ENCODE results near the gene HOXA6.

The HOXA6 gene

GRCh38 chr7:27132978-27133377 lies 14.6 kb downstream of the HOXA6 start:
- H3K36me3 ChIP-seq (ENCODE audit: control insufficient read depth in 1 of 2, insufficient read depth in 2 of 2, low read length in 2 of 2) = no peaks in the 10 kb centered on the region
- H3K27ac ChIP-seq (ENCODE audit: low read length) = peak overlapping the region; percentile 61
- peaks cover 29 to 45% of the 10 kb centered on the region in 2 donors for H3K4me1 ChIP-seq (ENCODE audit: control insufficient read depth in 1 of 2, insufficient read depth in 2 of 2, low read length in 2 of 2)
- no peaks in the 10 kb centered on the region for H3K9me3 ChIP-seq (ENCODE audit: control insufficient read depth in 1 of 2, low read length in 2 of 2)
- H3K27me3 ChIP-seq (ENCODE audit: low read depth, low read length) = no peaks in the 10 kb centered on the region
- no peak overlapping the region for H3K4me3 ChIP-seq (ENCODE audit: low read depth in 1 of 2, low read length in 2 of 2)

DNA sequence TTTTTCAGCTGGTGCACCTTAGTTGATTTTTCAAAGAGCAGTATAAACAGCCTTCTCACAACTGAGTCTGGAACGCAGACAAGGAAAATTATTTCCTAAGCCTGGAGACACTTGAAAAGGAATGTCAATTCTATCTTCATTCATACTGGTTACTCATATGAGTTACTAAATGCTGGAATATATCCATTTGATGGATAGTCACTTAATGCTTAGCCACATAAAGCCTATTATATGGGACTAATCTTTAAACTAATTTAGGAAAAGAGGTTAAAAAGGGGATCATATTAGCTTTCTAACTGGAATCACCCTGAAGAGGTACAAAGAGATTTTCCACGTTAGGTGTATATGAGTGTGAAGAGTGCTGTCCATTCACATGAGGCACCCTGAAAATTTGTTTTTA lies 15.4 kb downstream of the HOXA6 start:
- Histone ChIP-seq H3K27me3 (ENCODE audit: low read depth, low read length) (no peaks in the 10 kb centered on the region), H3K36me3 (ENCODE audit: control insufficient read depth in 1 of 2, insufficient read depth in 2 of 2, low read length in 2 of 2) (no peaks in the 10 kb centered on the region), H3K27ac (ENCODE audit: low read length) (no peak overlapping the region), H3K9me3 (ENCODE audit: control insufficient read depth in 1 of 2, low read length in 2 of 2) (no peaks in the 10 kb centered on the region), H3K4me3 (ENCODE audit: low read depth in 1 of 2, low read length in 2 of 2) (no peak overlapping the region), H3K4me1 (ENCODE audit: control insufficient read depth in 1 of 2, insufficient read depth in 2 of 2, low read length in 2 of 2) (peaks cover 30 to 52% of the 10 kb centered on the region in 2 donors)

GRCh38 chr7:27131390-27131819 lies 16.2 kb downstream of the HOXA6 start:
- Histone ChIP-seq H3K27me3 (ENCODE audit: low read depth, low read length) (no peaks in the 10 kb centered on the region), H3K27ac (ENCODE audit: low read length) (peak overlapping the region; percentile 86), H3K9me3 (ENCODE audit: control insufficient read depth in 1 of 2, low read length in 2 of 2) (no peaks in the 10 kb centered on the region), H3K4me1 (ENCODE audit: control insufficient read depth in 1 of 2, insufficient read depth in 2 of 2, low read length in 2 of 2) (peaks cover 38 to 60% of the 10 kb centered on the region in 2 donors), H3K4me3 (ENCODE audit: low read depth in 1 of 2, low read length in 2 of 2) (peak overlapping the region; percentile 64 to 70), H3K36me3 (ENCODE audit: control insufficient read depth in 1 of 2, insufficient read depth in 2 of 2, low read length in 2 of 2) (no peaks in the 10 kb centered on the region)

DNA sequence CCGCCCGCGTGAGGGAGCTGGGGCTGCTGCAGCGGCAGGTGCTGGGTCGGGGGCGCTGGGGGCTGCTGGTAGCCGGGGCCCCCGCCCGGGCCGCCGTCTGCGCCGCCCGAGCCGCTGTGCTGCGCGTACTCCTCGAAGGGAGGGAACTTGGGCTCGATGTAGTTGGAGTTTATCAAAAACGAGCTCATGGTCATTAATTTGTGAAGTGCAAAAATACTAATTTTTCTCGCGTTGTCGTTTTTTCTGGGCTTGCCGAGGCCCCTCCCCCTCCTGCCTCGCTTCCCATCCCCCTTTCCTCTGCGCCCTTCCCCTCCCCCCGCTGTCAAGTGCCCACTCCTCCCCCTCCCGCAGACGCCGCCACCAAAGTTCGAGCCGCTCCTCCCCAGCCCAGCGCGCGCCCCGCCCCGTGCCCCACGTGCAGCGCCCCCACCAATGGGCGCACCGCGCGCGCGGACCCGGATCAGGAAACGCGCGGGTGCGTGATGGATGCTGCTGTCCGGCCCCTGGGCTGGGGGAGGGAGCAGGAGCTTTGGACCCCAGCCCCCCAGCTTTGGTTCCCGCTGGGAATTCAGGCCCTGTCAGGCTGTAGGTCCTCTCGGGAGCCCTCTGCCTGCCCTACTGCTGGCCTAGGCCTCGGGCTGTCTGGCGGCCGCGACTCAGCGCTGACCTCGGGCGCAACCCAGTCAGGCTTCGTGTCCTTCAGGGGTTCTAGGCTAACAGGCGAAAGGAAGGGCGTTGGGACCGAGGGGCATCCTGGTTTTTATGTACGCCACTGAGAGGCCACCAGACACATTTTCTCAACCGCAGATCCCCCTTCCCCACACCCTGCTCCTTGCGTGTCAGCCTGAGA lies 16.8 kb downstream of the HOXA6 start, which contains the start of gene HOXA4:
TSS of gene HOXA4 (minus strand) at position 218 of the 850 bp plus-strand sequence. CDS start at position 194, 24 bp downstream.
- H3K27me3 ChIP-seq (ENCODE audit: low read depth, low read length) = no peaks in the 10 kb centered on the region
- H3K4me3 ChIP-seq (ENCODE audit: low read depth in 1 of 2, low read length in 2 of 2) = peak within 1 kb of the TSS; percentile 64 to 70
- peaks cover 34 to 57% of the 10 kb centered on the region in 2 donors for H3K4me1 ChIP-seq (ENCODE audit: control insufficient read depth in 1 of 2, insufficient read depth in 2 of 2, low read length in 2 of 2)
- H3K9me3 ChIP-seq (ENCODE audit: control insufficient read depth in 1 of 2, low read length in 2 of 2) = no peaks in the 10 kb centered on the region
- peak within 1 kb of the TSS; percentile 86 for H3K27ac ChIP-seq (ENCODE audit: low read length)
- no peaks in the 10 kb centered on the region for H3K36me3 ChIP-seq (ENCODE audit: control insufficient read depth in 1 of 2, insufficient read depth in 2 of 2, low read length in 2 of 2)

GRCh38 chr7:27129729-27130539 lies 17.6 kb downstream of the HOXA6 start:
- peaks cover 26 to 56% of the 10 kb centered on the region in 2 donors for H3K4me1 ChIP-seq (ENCODE audit: control insufficient read depth in 1 of 2, insufficient read depth in 2 of 2, low read length in 2 of 2)
- peak overlapping the region; percentile 77 for H3K27ac ChIP-seq (ENCODE audit: low read length)
- no peaks in the 10 kb centered on the region for H3K9me3 ChIP-seq (ENCODE audit: control insufficient read depth in 1 of 2, low read length in 2 of 2)
- peak overlapping the region; percentile 62 to 64 for H3K4me3 ChIP-seq (ENCODE audit: low read depth in 1 of 2, low read length in 2 of 2)
- no peaks in the 10 kb centered on the region for H3K36me3 ChIP-seq (ENCODE audit: control insufficient read depth in 1 of 2, insufficient read depth in 2 of 2, low read length in 2 of 2)
- H3K27me3 ChIP-seq (ENCODE audit: low read depth, low read length) = no peaks in the 10 kb centered on the region

GRCh38 chr7:27128776-27129728 lies 18.5 kb downstream of the HOXA6 start:
- peak overlapping the region; percentile 77 for H3K27ac ChIP-seq (ENCODE audit: low read length)
- H3K4me1 ChIP-seq (ENCODE audit: control insufficient read depth in 1 of 2, insufficient read depth in 2 of 2, low read length in 2 of 2) = peaks cover 27 to 47% of the 10 kb centered on the region in 2 donors
- no peaks in the 10 kb centered on the region for H3K27me3 ChIP-seq (ENCODE audit: low read depth, low read length)
- H3K4me3 ChIP-seq (ENCODE audit: low read depth in 1 of 2, low read length in 2 of 2) = peak overlapping the region; percentile 62 to 64
- H3K36me3 ChIP-seq (ENCODE audit: control insufficient read depth in 1 of 2, insufficient read depth in 2 of 2, low read length in 2 of 2) = no peaks in the 10 kb centered on the region
- H3K9me3 ChIP-seq (ENCODE audit: control insufficient read depth in 1 of 2, low read length in 2 of 2) = no peaks in the 10 kb centered on the region

- Histone ChIP-seq H3K27me3 (ENCODE audit: low read depth, low read length) (no peaks in the 10 kb centered on the region), H3K27ac (ENCODE audit: low read length) (peak overlapping the region; percentile 77), H3K36me3 (ENCODE audit: control insufficient read depth in 1 of 2, insufficient read depth in 2 of 2, low read length in 2 of 2) (no peaks in the 10 kb centered on the region), H3K4me1 (ENCODE audit: control insufficient read depth in 1 of 2, insufficient read depth in 2 of 2, low read length in 2 of 2) (peaks cover 22 to 40% of the 10 kb centered on the region in 2 donors), H3K9me3 (ENCODE audit: control insufficient read depth in 1 of 2, low read length in 2 of 2) (no peaks in the 10 kb centered on the region), H3K4me3 (ENCODE audit: low read depth in 1 of 2, low read length in 2 of 2) (peak overlapping the region; percentile 8 to 12)
Observed at GRCh38 chr7:27128034-27128433, 19.5 kb downstream of the HOXA6 start.

- Histone ChIP-seq H3K36me3 (ENCODE audit: control insufficient read depth in 1 of 2, insufficient read depth in 2 of 2, low read length in 2 of 2) (no peaks in the 10 kb centered on the region), H3K27ac (ENCODE audit: low read length) (peak overlapping the region; percentile 89), H3K9me3 (ENCODE audit: control insufficient read depth in 1 of 2, low read length in 2 of 2) (no peaks in the 10 kb centered on the region), H3K4me1 (ENCODE audit: control insufficient read depth in 1 of 2, insufficient read depth in 2 of 2, low read length in 2 of 2) (peaks cover 22 to 37% of the 10 kb centered on the region in 2 donors), H3K4me3 (ENCODE audit: low read depth in 1 of 2, low read length in 2 of 2) (peak overlapping the region; percentile 7 to 16), H3K27me3 (ENCODE audit: low read depth, low read length) (no peaks in the 10 kb centered on the region)
Observed at GRCh38 chr7:27126596-27127327, 20.8 kb downstream of the HOXA6 start.

- H3K4me3 ChIP-seq (ENCODE audit: low read depth in 1 of 2, low read length in 2 of 2) = peak overlapping the region in 1 of 2 donors; percentile 17
- H3K36me3 ChIP-seq (ENCODE audit: control insufficient read depth in 1 of 2, insufficient read depth in 2 of 2, low read length in 2 of 2) = no peaks in the 10 kb centered on the region
- H3K27me3 ChIP-seq (ENCODE audit: low read depth, low read length) = no peaks in the 10 kb centered on the region
- no peaks in the 10 kb centered on the region for H3K9me3 ChIP-seq (ENCODE audit: control insufficient read depth in 1 of 2, low read length in 2 of 2)
- H3K27ac ChIP-seq (ENCODE audit: low read length) = peak overlapping the region; percentile 89
- H3K4me1 ChIP-seq (ENCODE audit: control insufficient read depth in 1 of 2, insufficient read depth in 2 of 2, low read length in 2 of 2) = peaks cover 17 to 34% of the 10 kb centered on the region in 2 donors
Observed at GRCh38 chr7:27125986-27126394, 21.6 kb downstream of the HOXA6 start.
